ENCODE results near the gene EHD1.

DNA sequence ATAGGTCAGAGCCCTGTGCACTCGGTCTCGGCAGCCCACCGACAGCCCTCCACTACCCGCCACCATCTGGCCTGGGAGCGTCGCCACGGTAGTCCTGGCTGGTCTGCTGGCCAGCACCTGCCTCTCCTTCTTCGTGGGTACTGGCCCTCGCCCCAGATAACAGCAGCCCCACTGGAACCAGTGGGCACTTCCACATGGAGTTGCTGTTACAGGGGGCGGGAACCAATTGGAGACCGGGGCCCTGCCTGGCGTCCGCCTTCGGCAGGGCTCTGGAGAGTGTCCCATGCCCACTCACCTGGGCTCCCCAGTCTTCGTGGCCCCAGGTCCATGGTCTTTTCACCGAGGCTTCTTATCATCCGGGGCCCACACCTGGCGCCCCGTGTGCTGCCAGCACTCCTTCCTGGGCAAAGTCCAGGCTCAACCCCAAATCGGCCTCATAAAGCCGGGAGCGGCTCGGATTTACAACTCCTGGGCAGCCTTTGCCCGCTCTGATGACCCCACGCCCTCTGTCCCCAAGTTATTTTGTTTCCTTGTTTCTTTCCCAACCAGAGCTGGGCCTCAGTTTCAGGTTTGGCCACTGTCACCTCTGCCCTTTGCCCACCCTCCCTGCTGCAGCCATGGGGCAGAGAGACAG lies 12.9 kb upstream of the EHD1 start:
- TF ChIP-seq CTCF (conservative IDR thresholded peaks at IDR 0.05 in 1 of 2, IDR thresholded peaks at IDR 0.05 in 1 of 2; ENCODE audit: low read depth in 1 of 2, low read length in 2 of 2) (no peak), EZH2 (IDR thresholded peaks at IDR 0.05; ENCODE audit: low read length, missing control alignments) (no peak)

Measured in fibroblast of lung (primary cell).